ENCODE measurements around the gene POU2AF2.
"Not testable (repeated sequence)": the region's sequence is repeated elsewhere in the genome, so short reads cannot be mapped to it uniquely, and the experiment has no call there.

POU2AF2 gene

GRCh38 chr11:111258046-111258445, 12.5 kb downstream of the POU2AF2 start:
- no peak for DNase-seq (ENCODE audit: low read depth)

DNA sequence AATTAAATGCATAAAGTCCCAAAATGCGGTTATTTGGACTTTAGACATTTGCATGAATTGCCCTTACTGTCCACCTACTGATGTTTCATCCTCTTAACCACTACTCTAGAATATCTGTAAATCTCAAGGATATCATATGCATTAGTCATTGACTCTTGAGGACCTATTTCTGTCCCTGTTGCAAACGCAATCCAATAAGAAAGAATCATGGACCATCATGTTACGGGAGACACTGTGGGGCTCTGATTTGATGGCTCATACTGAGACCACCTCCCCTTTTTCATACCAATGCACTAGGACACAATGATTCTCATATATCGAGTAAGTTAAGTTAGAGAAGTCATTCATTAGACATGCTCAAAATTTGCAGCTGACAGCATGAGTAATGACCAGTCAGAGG, 14.4 kb downstream of the POU2AF2 start:
- no peak for DNase-seq (ENCODE audit: low read depth)

DNA sequence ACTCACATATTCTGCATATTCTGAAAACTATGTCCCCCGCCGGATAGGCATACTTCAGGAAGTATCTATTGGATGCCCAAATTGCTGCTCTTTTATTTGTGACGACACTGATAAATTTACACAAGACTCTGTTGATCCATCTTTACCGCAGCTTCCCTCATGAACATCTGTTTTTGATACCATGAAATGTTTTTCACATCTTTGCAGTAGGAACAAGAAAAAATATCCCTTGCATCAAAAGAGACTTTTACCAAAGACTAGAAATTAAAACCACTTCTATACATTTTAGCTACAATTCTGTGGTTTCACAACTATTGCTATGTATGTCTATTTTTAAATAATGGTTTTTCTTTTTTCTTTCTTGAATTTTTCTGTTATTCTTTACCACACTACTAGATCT, 15.3 kb downstream of the POU2AF2 start:
- DNase-seq (ENCODE audit: low read depth) = no peak

DNA sequence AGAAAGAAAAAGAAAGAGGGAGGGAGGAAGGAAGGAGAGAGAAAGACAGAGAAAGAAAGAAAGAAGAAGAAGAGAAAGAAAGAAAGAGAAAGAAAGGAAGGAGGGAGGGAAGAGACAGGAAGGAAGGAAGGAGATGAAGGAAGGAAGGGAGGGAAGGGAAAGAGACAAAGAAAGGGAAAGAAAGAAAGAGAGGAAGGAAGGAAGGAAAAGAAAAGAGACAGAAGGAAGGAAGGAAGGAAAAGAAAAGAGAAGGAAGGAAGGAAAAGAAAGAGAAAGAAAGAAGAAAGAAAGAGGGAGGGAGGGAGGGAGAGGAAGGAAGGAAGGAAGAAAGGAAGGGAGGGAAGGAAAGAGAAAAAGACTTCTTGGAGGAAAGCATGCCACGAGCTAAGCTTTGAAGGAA, 19.1 kb downstream of the POU2AF2 start:
- no peak for DNase-seq (ENCODE audit: low read depth)

DNA sequence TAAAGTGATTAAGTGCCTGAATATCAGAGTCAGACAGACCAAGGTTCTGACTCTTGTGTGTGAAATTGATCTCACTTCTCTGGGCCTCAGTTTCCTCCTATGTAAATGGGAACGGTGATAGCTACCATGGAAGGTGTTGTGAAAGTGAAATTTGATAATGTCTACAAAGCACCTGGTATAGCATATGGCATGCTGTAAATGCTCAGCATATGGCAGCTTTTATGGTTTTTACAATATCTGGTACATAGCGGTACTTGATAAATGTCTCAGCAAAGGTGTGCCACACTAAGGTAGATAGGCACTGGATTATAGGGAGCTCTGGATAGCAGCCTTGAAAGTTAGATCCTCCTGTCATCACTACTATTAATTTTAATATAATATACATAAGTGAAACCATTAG, 19.9 kb downstream of the POU2AF2 start:
- no peak for DNase-seq (ENCODE audit: low read depth)

GRCh38 chr11:111268303-111268702, 22.8 kb downstream of the POU2AF2 start:
- not testable (repeated sequence) for DNase-seq (ENCODE audit: low read depth)

- DNase-seq (ENCODE audit: low read depth) = no peak
These were observed 23.8 kb downstream of the POU2AF2 start for GRCh38 chr11:111269146-111269868.

GRCh38 chr11:111272420-111272819, 26.9 kb downstream of the POU2AF2 start:
- DNase-seq (ENCODE audit: low read depth) = no peak

GRCh38 chr11:111282562-111283075, 37.1 kb downstream of the POU2AF2 start:
- DNase-seq (ENCODE audit: low read depth) = no peak

- DNase-seq (ENCODE audit: low read depth) = no peak
These were observed 38.5 kb downstream of the POU2AF2 start for GRCh38 chr11:111283945-111284481.

- no peak for DNase-seq (ENCODE audit: low read depth)
These were observed 39.9 kb downstream of the POU2AF2 start for GRCh38 chr11:111285189-111286091.

DNA sequence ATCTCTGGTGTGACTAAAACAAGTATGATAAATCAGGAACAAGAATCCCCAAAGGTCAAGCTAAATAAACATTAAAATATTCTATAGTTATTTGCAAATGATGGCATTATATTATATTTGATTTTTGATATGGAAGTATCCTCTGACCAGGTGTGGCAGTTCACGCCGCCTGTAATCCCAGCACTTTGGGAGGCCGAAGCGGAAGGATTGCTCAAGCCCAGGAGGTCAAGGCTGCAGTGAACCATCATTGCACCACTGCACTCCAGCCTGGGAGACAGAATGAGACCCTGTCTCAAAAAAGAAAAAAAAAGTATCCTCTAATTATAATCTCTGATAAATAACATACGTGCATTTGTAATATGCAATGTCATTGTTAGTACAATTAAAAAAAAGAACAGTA, 46.2 kb downstream of the POU2AF2 start:
- DNase-seq (ENCODE audit: low read depth) = no peak

- not testable (repeated sequence) for DNase-seq (ENCODE audit: low read depth)
These were observed 46.9 kb downstream of the POU2AF2 start for GRCh38 chr11:111292408-111292807.

DNA sequence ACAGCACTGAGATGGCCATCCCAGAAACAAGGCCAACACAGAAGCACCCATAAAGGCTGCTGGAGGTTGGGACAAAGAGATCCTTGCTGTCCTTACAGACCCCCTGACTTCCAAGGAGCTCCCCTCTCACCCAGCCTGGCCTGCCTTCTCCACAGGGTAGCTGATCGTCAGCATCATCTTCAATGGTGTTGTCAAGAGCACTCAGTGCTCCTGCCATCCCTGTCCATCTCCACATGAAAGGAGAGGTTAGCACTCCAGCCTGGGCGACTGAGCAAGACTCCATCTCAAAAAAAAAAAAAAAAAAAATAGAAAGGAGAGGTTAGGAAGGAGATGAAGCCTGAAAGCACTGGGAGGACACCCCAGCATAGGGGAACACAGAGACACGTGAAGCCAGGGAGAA, 50.7 kb downstream of the POU2AF2 start:
- no peak for DNase-seq (ENCODE audit: low read depth)

DNA sequence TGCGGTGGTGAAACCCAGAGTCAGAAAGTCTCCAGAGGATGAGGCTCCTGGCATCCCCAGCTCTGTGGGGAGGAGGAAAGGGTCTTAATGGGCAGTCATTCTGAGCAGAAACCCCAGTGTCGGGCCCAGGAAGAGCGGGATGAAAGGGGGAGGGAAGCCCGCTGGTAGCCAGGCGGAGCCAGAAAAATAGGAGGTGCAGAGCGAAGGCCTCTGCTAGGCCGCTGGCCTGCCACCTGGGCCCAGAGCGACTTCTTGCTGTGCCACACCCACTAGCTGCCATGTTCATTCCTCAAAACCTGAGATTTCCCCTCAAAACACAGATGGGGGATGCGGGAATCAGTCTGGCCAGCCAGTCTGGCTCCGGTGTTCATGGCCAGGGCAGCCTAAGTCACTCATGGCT, 52.2 kb downstream of the POU2AF2 start:
- DNase-seq (ENCODE audit: low read depth) = no peak

- DNase-seq (ENCODE audit: low read depth) = no peak
These were observed 53.0 kb downstream of the POU2AF2 start, which contains the start of gene POU2AF3 for GRCh38 chr11:111298413-111299100. Gene POU2AF3, plus strand, starts transcription at chr11:111298546. Its CDS starts 36 bp downstream, at chr11:111298582.

DNA sequence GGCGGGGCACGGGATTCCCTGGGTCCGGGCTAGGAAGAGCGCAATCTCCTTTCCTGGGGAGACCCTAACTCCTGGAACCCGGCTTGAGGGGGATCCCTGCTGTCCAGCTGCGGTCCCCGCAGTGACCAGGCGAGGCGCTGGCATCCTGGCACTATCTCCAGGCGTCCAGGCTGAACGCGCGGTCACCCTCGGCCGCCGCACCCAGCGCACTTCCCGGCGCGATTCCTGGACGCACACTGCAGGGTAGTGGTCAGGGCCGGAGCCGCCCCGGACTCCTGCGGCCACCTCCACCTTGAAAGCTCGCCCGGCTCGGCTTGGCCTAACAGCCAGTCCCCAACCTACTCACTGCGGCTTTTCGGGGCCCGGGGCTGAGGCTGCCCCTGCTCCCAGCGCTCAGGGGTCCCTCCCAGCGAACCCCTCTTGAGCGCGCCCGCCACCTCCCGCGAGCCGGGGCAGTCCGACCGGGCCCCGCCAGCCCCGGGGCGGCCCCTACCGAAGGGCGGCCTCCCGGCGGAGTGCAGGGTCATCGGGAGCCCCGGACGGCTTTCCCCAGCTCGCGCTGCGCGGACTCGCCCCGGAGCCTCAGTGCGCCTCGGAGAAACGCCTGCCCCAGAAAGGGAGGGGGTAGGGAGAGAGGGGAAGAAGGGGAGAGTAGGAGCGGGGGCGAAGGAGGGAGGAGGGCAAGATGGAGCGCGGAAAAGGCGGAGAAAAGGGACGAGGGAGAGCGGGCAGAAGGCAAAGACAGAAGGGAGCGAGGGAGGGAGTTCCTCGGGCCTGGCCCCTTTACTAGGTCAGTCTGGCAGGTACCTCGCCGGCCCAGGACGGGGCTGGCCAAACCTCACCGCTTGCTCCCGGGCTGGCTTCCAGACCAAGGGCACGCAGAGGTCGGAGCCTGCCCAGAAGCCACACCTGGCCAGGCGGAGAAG, 53.8 kb downstream of the POU2AF2 start:
- DNase-seq (ENCODE audit: low read depth) = no peak

- no peak for DNase-seq (ENCODE audit: low read depth)
These were observed 55.0 kb downstream of the POU2AF2 start for GRCh38 chr11:111300569-111300968.

- no peak for DNase-seq (ENCODE audit: low read depth)
These were observed 55.7 kb downstream of the POU2AF2 start for GRCh38 chr11:111301004-111301841.

DNA sequence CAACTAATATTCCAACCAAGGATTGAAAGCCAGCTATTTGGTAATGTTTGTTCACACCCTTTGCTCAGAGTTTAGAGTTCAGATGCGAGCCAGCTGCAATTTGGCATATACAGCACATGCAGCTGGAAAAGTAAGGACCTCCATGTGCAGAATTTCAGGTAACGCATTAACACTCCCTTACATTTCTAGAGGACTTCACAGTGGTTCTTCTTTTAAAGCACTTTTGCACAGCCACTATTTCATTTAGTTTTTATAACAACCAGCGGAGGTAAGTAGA, 56.3 kb downstream of the POU2AF2 start:
- DNase-seq (ENCODE audit: low read depth) = no peak
